Liver (tissue), 9 donors: ENCODE data around the gene STARD3. TPM values are rescaled to one million over a fixed set of nuclear protein-coding genes. Genes with fewer than 3 reads are reported as not detected.

Source experiments
- DNase-seq: peaks from one replicate; pipeline ENCODE4 v3.0.0-alpha.2; 2017; ENCODE audit warnings: low spot score
- H3K27ac ChIP-seq, 2 donors: one replicate each; pipeline ENCODE4 v1.7.0; 2013; ENCODE audit warnings: inconsistent platforms in 2 of 2, low read length in 2 of 2, control low read depth in 1 of 2, low read depth in 1 of 2, mild to moderate bottlenecking in 1 of 2
- H3K27me3 ChIP-seq, 4 donors: one replicate each; pipeline versions ENCODE4 v1.6.1 to v1.7.0; 2013; ENCODE audit warnings: low read length in 3 of 4, inconsistent platforms in 1 of 4, mild to moderate bottlenecking in 1 of 4, moderate library complexity in 1 of 4; ENCODE audit not compliant: control insufficient read depth in 4 of 4, insufficient read depth in 4 of 4
- H3K36me3 ChIP-seq, 4 donors: one replicate each; pipeline versions ENCODE4 v1.6.1 to v1.7.0; 2013; ENCODE audit warnings: low read length in 3 of 4, mild to moderate bottlenecking in 3 of 4, low read depth in 1 of 4, moderate library complexity in 1 of 4; ENCODE audit not compliant: control insufficient read depth in 4 of 4, insufficient read depth in 3 of 4
- H3K4me1 ChIP-seq, 4 donors: one replicate each; pipeline versions ENCODE4 v1.6.1 to v1.7.0; 2013; ENCODE audit warnings: low read length in 3 of 4, mild to moderate bottlenecking in 3 of 4, moderate library complexity in 1 of 4; ENCODE audit not compliant: control insufficient read depth in 4 of 4, insufficient read depth in 4 of 4
- H3K4me3 ChIP-seq, 3 donors: one replicate each; pipeline versions ENCODE4 v1.6.1 to v1.7.0; 2013; ENCODE audit warnings: low read length in 3 of 3, control low read depth in 1 of 3, low read depth in 1 of 3, mild to moderate bottlenecking in 1 of 3
- H3K9ac ChIP-seq, 2 donors: one replicate each; pipeline ENCODE4 v1.7.0; 2013; ENCODE audit warnings: low read length in 2 of 2, mild to moderate bottlenecking in 2 of 2, moderate library complexity in 2 of 2, control low read depth in 1 of 2, low read depth in 1 of 2
- H3K9me3 ChIP-seq, 4 donors: one replicate each; pipeline versions ENCODE4 v1.6.1 to v1.7.0; 2013; ENCODE audit warnings: low read length in 3 of 4; ENCODE audit not compliant: control insufficient read depth in 4 of 4
- ATF3 ChIP-seq: IDR thresholded peaks from 2 replicates; pipeline ENCODE4 v1.6.1; 2016; ENCODE audit warnings: antibody characterized with exemption
- CTCF ChIP-seq: fragments of 150-350 bp; IDR thresholded peaks from 2 replicates; pipeline ENCODE4 v1.5.1; 2017; ENCODE audit warnings: improper control_type of control experiment, low read depth, low read length; ENCODE audit not compliant: missing input control
- EGR1 ChIP-seq, 2 donors: IDR thresholded peaks; 2 replicates each; pipeline ENCODE4 v1.6.1; 2016 to 2018; ENCODE audit warnings: antibody characterized with exemption in 2 of 2, low read depth in 2 of 2
- FOXA1 ChIP-seq: IDR thresholded peaks from 2 replicates; pipeline ENCODE4 v1.6.1; 2016; ENCODE audit warnings: antibody characterized with exemption
- FOXA2 ChIP-seq: IDR thresholded peaks from 2 replicates; pipeline ENCODE4 v1.6.1; 2016; ENCODE audit warnings: antibody characterized with exemption
- GABPA ChIP-seq, 2 donors: IDR thresholded peaks in 1 of 2; conservative IDR thresholded peaks in 1 of 2; 2 replicates each; pipeline ENCODE4 v1.6.1; 2016; ENCODE audit warnings: antibody characterized with exemption in 2 of 2, mild to moderate bottlenecking in 1 of 2, moderate library complexity in 1 of 2
- HNF4A ChIP-seq, 2 donors: conservative IDR thresholded peaks; 2 replicates each; pipeline ENCODE4 v1.6.1; 2016; ENCODE audit warnings: antibody characterized with exemption in 2 of 2, mild to moderate bottlenecking in 2 of 2
- HNF4G ChIP-seq: IDR thresholded peaks from 2 replicates; pipeline ENCODE4 v1.6.1; 2016; ENCODE audit warnings: antibody characterized with exemption
- JUND ChIP-seq, 2 donors: IDR thresholded peaks; 2 replicates each; pipeline ENCODE4 v1.6.1; 2016; ENCODE audit warnings: antibody characterized with exemption in 2 of 2
- MAX ChIP-seq: IDR thresholded peaks from 2 replicates; pipeline ENCODE4 v1.6.1; 2016; ENCODE audit warnings: antibody characterized with exemption
- NR2F2 ChIP-seq: IDR thresholded peaks from 2 replicates; pipeline ENCODE4 v1.6.1; 2016; ENCODE audit warnings: antibody characterized with exemption
- RAD21 ChIP-seq, 2 donors: IDR thresholded peaks; 2 replicates each; pipeline ENCODE4 v1.6.1; 2016; ENCODE audit warnings: antibody characterized with exemption in 2 of 2, mild to moderate bottlenecking in 2 of 2
- REST ChIP-seq: IDR thresholded peaks from 2 replicates; pipeline ENCODE4 v1.6.1; 2016; ENCODE audit warnings: antibody characterized with exemption, mild to moderate bottlenecking
- RXRA ChIP-seq, 2 donors: IDR thresholded peaks; 2 replicates each; pipeline ENCODE4 v1.6.1; 2017 to 2018; ENCODE audit warnings: antibody characterized with exemption in 2 of 2, mild to moderate bottlenecking in 1 of 2
- SP1 ChIP-seq: IDR thresholded peaks from 2 replicates; pipeline ENCODE4 v1.6.1; 2018; ENCODE audit warnings: antibody characterized with exemption, mild to moderate bottlenecking
- TAF1 ChIP-seq: conservative IDR thresholded peaks from 2 replicates; pipeline ENCODE4 v1.6.1; 2016; ENCODE audit warnings: antibody characterized with exemption, mild to moderate bottlenecking
- YY1 ChIP-seq: IDR thresholded peaks from 2 replicates; pipeline ENCODE4 v1.6.1; 2016; ENCODE audit warnings: antibody characterized with exemption, mild to moderate bottlenecking
- ZBTB33 ChIP-seq: IDR thresholded peaks from 2 replicates; pipeline ENCODE4 v1.6.1; 2016; ENCODE audit warnings: antibody characterized with exemption
- WGBS: extraction: QIAGEN DNeasy Blood & Tissue Kit; methylation state at CpG from one replicate; pipeline ENCODE4 v1.1.7; 2013; 5-methylcytosine and 5-hydroxymethylcytosine counted together
- polyA plus RNA-seq, 2 donors: library from polyadenylated mRNA; stranded (reverse) in 1 of 2; unstranded in 1 of 2; fragments of 200-250 nt in 1 of 2; fragments of >200 nt in 1 of 2; fragmentation: Nextera tagmentation in 1 of 2; extraction: Ambion mirVana in 1 of 2; gene quantifications; one replicate each; pipeline versions ENCODE4 v1.2.1 to v1.2.3, GENCODE V29; 2013 to 2015
- total RNA-seq, 2 donors: library from RNA; depleted of rRNA; stranded (reverse); fragments of >200 nt; gene quantifications; one replicate each; pipeline ENCODE4 v1.2.3, GENCODE V29; 2014
- donor health status: healthy.
- donor health status: healthy.
- donor health status: healthy.
- donor health status: healthy.
- donor health status: healthy.

STARD3 gene
- total and polyA plus RNA-seq, 4 donors = 15.0 to 34.0 (median 23.2) TPM

- TF ChIP-seq REST (no peak), JUND (IDR thresholded peaks at IDR 0.05) (no peak)
Observed at GRCh38 chr17:39688475-39688835, 51.5 kb downstream of the STARD3 start (continued).

GRCh38 chr17:39688945-39689344 is 52.0 kb downstream of the STARD3 start:
- WGBS = 51% methylated on average over 3 of the region's 3 CpGs
- Histone ChIP-seq H3K9me3 (no peaks in the 10 kb centered on the region), H3K4me3 (peak overlapping the region in 1 of 3 donors; percentile 99), H3K36me3 (peaks cover 0 to 7% (median 2%) of the 10 kb centered on the region in 4 donors), H3K9ac (no peak overlapping the region), H3K27ac (no peak overlapping the region), H3K4me1 (peaks cover 3 to 27% (median 22%) of the 10 kb centered on the region in 4 donors), H3K27me3 (no peaks in the 10 kb centered on the region)
- no peak for DNase-seq
- TF ChIP-seq ATF3 (no peak), RAD21 (IDR thresholded peaks at IDR 0.05) (peak in 1 of 2 donors; percentile 7)

GRCh38 chr17:39694593-39694992 is 57.6 kb downstream of the STARD3 start:
- Histone ChIP-seq H3K4me3 (no peak overlapping the region), H3K4me1 (peaks cover 9 to 33% (median 21%) of the 10 kb centered on the region in 4 donors), H3K27me3 (no peaks in the 10 kb centered on the region), H3K27ac (peak overlapping the region in 1 of 2 donors; percentile 66), H3K9ac (no peak overlapping the region), H3K9me3 (no peaks in the 10 kb centered on the region), H3K36me3 (peaks cover 0 to 2% (median 0%) of the 10 kb centered on the region in 4 donors)
- WGBS = 92% methylated on average over 5 of the region's 5 CpGs
- DNase-seq = no peak
- TF ChIP-seq NR2F2 (no peak), SP1 (no peak), HNF4G (no peak), YY1 (no peak), GABPA (IDR thresholded peaks at IDR 0.05 in 1 of 2, conservative IDR thresholded peaks at IDR 0.05 in 1 of 2) (no peak), MAX (no peak), FOXA1 (no peak), FOXA2 (no peak), HNF4A (conservative IDR thresholded peaks at IDR 0.05) (no peak), RXRA (IDR thresholded peaks at IDR 0.05) (no peak), TAF1 (no peak), JUND (IDR thresholded peaks at IDR 0.05) (no peak), EGR1 (IDR thresholded peaks at IDR 0.05; ENCODE audit: low read depth in 2 of 2) (no peak), CTCF (no peak), ATF3 (no peak), ZBTB33 (no peak), RAD21 (IDR thresholded peaks at IDR 0.05) (no peak), REST (no peak)
